GM19438 (cell line): ENCODE data around the gene WNT5A.

Experiments
- ATAC-seq: cut with Tn5 transposase; IDR thresholded peaks from one replicate; pipeline ENCODE4 v1.9.1; 2021; ENCODE audit warnings: low read depth; ENCODE audit not compliant: unreplicated experiment

The WNT5A gene

GRCh38 chr3:55483196-55484095, 3.7 kb downstream of the WNT5A start:
- no peak for ATAC-seq

GRCh38 chr3:55482496-55483195, 4.5 kb downstream of the WNT5A start:
- ATAC-seq = no peak

- no peak for ATAC-seq
These were observed 5.2 kb downstream of the WNT5A start for GRCh38 chr3:55481744-55482495.

GRCh38 chr3:55480911-55481743, 6.0 kb downstream of the WNT5A start:
- ATAC-seq = no peak

GRCh38 chr3:55477306-55478303, 9.5 kb downstream of the WNT5A start:
- ATAC-seq = no peak

GRCh38 chr3:55476515-55476914, 10.6 kb downstream of the WNT5A start:
- ATAC-seq = no peak

GRCh38 chr3:55474213-55474632, 12.9 kb downstream of the WNT5A start:
- no peak for ATAC-seq

GRCh38 chr3:55473788-55474187, 13.3 kb downstream of the WNT5A start:
- no peak for ATAC-seq

GRCh38 chr3:55471522-55472280, 15.4 kb downstream of the WNT5A start:
- no peak for ATAC-seq

- no peak for ATAC-seq
These were observed 16.0 kb downstream of the WNT5A start for GRCh38 chr3:55471084-55471483.

GRCh38 chr3:55469957-55470526, 17.1 kb downstream of the WNT5A start:
- no peak for ATAC-seq

GRCh38 chr3:55468251-55468650, 18.9 kb downstream of the WNT5A start:
- ATAC-seq = no peak

- ATAC-seq = no peak
These were observed 20.0 kb downstream of the WNT5A start for GRCh38 chr3:55467099-55467498.

GRCh38 chr3:55466526-55466925, 20.6 kb downstream of the WNT5A start:
- no peak for ATAC-seq

- no peak for ATAC-seq
These were observed 25.2 kb downstream of the WNT5A start for GRCh38 chr3:55461896-55462295.

GRCh38 chr3:55459838-55460237, 27.3 kb downstream of the WNT5A start:
- ATAC-seq = no peak

GRCh38 chr3:55458181-55458790, 28.8 kb downstream of the WNT5A start:
- ATAC-seq = no peak

GRCh38 chr3:55455915-55456314, 31.2 kb downstream of the WNT5A start:
- ATAC-seq = no peak
